Fibroblast of skin of scalp (primary cell): ENCODE data around the gene VPS26A.

Experiments used
- DNase-seq: peaks from one replicate; pipeline ENCODE4 v3.0.0-alpha.2; 2013

Gene VPS26A

GRCh38 chr10:69179089-69179742, 55.2 kb downstream of the VPS26A start:
- DNase-seq = no peak

- peak; percentile 97 for DNase-seq
Observed at GRCh38 chr10:69179743-69180524, 56.0 kb downstream of the VPS26A start, which contains the start of gene SUPV3L1. Gene SUPV3L1 (plus strand): TSS chr10:69180234. CDS start chr10:69180292, 58 bp downstream.

- DNase-seq = peak; percentile 1
Observed at GRCh38 chr10:69180525-69181204, 56.7 kb downstream of the VPS26A start.

- no peak for DNase-seq
Observed at GRCh38 chr10:69181433-69181832, 57.5 kb downstream of the VPS26A start.

GRCh38 chr10:69182005-69182404, 58.0 kb downstream of the VPS26A start:
- DNase-seq = no peak

GRCh38 chr10:69186524-69186923, 62.5 kb downstream of the VPS26A start:
- no peak for DNase-seq

GRCh38 chr10:69201045-69201444, 77.1 kb downstream of the VPS26A start:
- no peak for DNase-seq

GRCh38 chr10:69202332-69202731, 78.4 kb downstream of the VPS26A start:
- peak; percentile 21 for DNase-seq

GRCh38 chr10:69208761-69209160, 84.8 kb downstream of the VPS26A start:
- DNase-seq = no peak

- no peak for DNase-seq
Observed at GRCh38 chr10:69209787-69210484, 86.0 kb downstream of the VPS26A start.

GRCh38 chr10:69211104-69211503, 87.1 kb downstream of the VPS26A start:
- no peak for DNase-seq

- no peak for DNase-seq
Observed at GRCh38 chr10:69211524-69211923, 87.5 kb downstream of the VPS26A start.

GRCh38 chr10:69213591-69214311, 89.8 kb downstream of the VPS26A start:
- no peak for DNase-seq

GRCh38 chr10:69214666-69215131, 90.7 kb downstream of the VPS26A start:
- DNase-seq = no peak

- DNase-seq = no peak
Observed at GRCh38 chr10:69215405-69216171, 91.6 kb downstream of the VPS26A start.

- no peak for DNase-seq
Observed at GRCh38 chr10:69216577-69217118, 92.7 kb downstream of the VPS26A start.

GRCh38 chr10:69217119-69217754, 93.3 kb downstream of the VPS26A start:
- DNase-seq = peak; percentile 93

GRCh38 chr10:69218831-69219230, 94.9 kb downstream of the VPS26A start:
- DNase-seq = peak; percentile 75

- DNase-seq = no peak
Observed at GRCh38 chr10:69220041-69220451, 96.1 kb downstream of the VPS26A start, which contains the start of gene HKDC1. Gene HKDC1 (plus strand): TSS chr10:69220332. CDS start chr10:69220436, 104 bp downstream.

GRCh38 chr10:69220507-69220906, 96.5 kb downstream of the VPS26A start:
- DNase-seq = no peak
